HEK293T (cell line): ENCODE results near the gene BCR.

ENCODE experiments used
- ARNT ChIP-seq: fragments of 450-650 bp; IDR thresholded peaks from 2 replicates; pipeline ENCODE4 v1.6.1; 2017; ENCODE audit warnings: mild to moderate bottlenecking
- BHLHE40 ChIP-seq: fragments of 450-650 bp; IDR thresholded peaks from 2 replicates; pipeline ENCODE4 v1.6.1; 2016; ENCODE audit warnings: mild to moderate bottlenecking, moderate library complexity, borderline replicate concordance
- ELF4 ChIP-seq: fragments of 450-650 bp; IDR thresholded peaks from 2 replicates; pipeline ENCODE4 v1.6.1; 2017; ENCODE audit warnings: antibody characterized with exemption
- FOXA1 ChIP-seq: fragments of 450-650 bp; IDR thresholded peaks from 2 replicates; pipeline ENCODE4 v1.6.1; 2016; ENCODE audit warnings: mild to moderate bottlenecking
- FOXK2 ChIP-seq: fragments of 450-650 bp; IDR thresholded peaks from 2 replicates; pipeline ENCODE4 v1.6.1; 2016; ENCODE audit warnings: mild to moderate bottlenecking
- FOXM1 ChIP-seq: fragments of 450-650 bp; IDR thresholded peaks from 2 replicates; pipeline ENCODE4 v1.6.1; 2017; ENCODE audit warnings: mild to moderate bottlenecking, borderline replicate concordance
- HDGF ChIP-seq: fragments of 450-650 bp; IDR thresholded peaks from 2 replicates; pipeline ENCODE4 v1.6.1; 2017; ENCODE audit warnings: antibody characterized with exemption, borderline replicate concordance
- L3MBTL2 ChIP-seq: fragments of 450-650 bp; conservative IDR thresholded peaks from 2 replicates; pipeline ENCODE4 v1.6.1; 2016; ENCODE audit warnings: mild to moderate bottlenecking
- NFRKB ChIP-seq: fragments of 450-650 bp; IDR thresholded peaks from 2 replicates; pipeline ENCODE4 v1.6.1; 2016; ENCODE audit warnings: mild to moderate bottlenecking, moderate library complexity
- PKNOX1 ChIP-seq: fragments of 450-650 bp; IDR thresholded peaks from 2 replicates; pipeline ENCODE4 v1.6.1; 2016
- SP1 ChIP-seq: fragments of 450-650 bp; IDR thresholded peaks from 2 replicates; pipeline ENCODE4 v1.6.1; 2017
- SUZ12 ChIP-seq: fragments of 450-650 bp; IDR thresholded peaks from 2 replicates; pipeline ENCODE4 v1.6.1; 2016; ENCODE audit warnings: mild to moderate bottlenecking
- TARDBP ChIP-seq: fragments of 450-650 bp; IDR thresholded peaks from 2 replicates; pipeline ENCODE4 v1.6.1; 2016
- ZNF384 ChIP-seq: fragments of 450-650 bp; IDR thresholded peaks from 2 replicates; pipeline ENCODE4 v1.6.1; 2016

- TF ChIP-seq SP1 (no peak), ELF4 (no peak), FOXK2 (no peak), SUZ12 (no peak), BHLHE40 (no peak), TARDBP (no peak), ARNT (no peak), PKNOX1 (no peak), FOXM1 (no peak), ZNF384 (no peak), FOXA1 (no peak), HDGF (no peak), NFRKB (no peak), L3MBTL2 (no peak)
These were observed 33.7 kb upstream of the BCR start for GRCh38 chr22:23146478-23147205.
